Endothelial cell of umbilical vein (primary cell): Measurements from ENCODE around the gene TMEM151A.

Experiments used
- EZH2 ChIP-seq: IDR thresholded peaks from 2 replicates; pipeline ENCODE4 v1.6.1; 2012; ENCODE audit warnings: borderline replicate concordance, low read depth, mild to moderate bottlenecking, moderate library complexity, low read length, inconsistent platforms; ENCODE audit not compliant: severe bottlenecking
- FOS ChIP-seq: IDR thresholded peaks from 2 replicates; pipeline ENCODE4 v1.6.1; 2011; ENCODE audit warnings: mild to moderate bottlenecking, low read length, moderate library complexity, borderline replicate concordance; ENCODE audit not compliant: insufficient read depth
- POLR2A ChIP-seq: IDR thresholded peaks from 2 replicates; pipeline ENCODE4 v1.6.1; 2012; ENCODE audit warnings: low read depth, mild to moderate bottlenecking, control low read depth, low read length
- POLR2AphosphoS5 ChIP-seq: IDR thresholded peaks from 2 replicates; pipeline ENCODE4 v1.6.1; 2012; ENCODE audit warnings: low read depth, mild to moderate bottlenecking, control low read depth, low read length, moderate library complexity; ENCODE audit not compliant: insufficient read depth
- TF ChIP-seq, protein P1 (sequence below), 2 donors: IDR thresholded peaks; 1 replicate in 1 of 2; 2 replicates in 1 of 2; pipeline ENCODE4 v1.5.1; 2011; ENCODE audit warnings: low read length in 2 of 2, mild to moderate bottlenecking in 2 of 2, moderate library complexity in 2 of 2, control low read depth in 1 of 2, inconsistent platforms in 1 of 2, low read depth in 1 of 2; ENCODE audit not compliant: insufficient read depth in 1 of 2; ENCODE audit errors: extremely low read depth in 1 of 2
- TF ChIP-seq, protein P2 (sequence below): IDR thresholded peaks from 2 replicates; pipeline ENCODE4 v1.6.1; 2011; ENCODE audit not compliant: insufficient read depth, insufficient read length

DNA sequence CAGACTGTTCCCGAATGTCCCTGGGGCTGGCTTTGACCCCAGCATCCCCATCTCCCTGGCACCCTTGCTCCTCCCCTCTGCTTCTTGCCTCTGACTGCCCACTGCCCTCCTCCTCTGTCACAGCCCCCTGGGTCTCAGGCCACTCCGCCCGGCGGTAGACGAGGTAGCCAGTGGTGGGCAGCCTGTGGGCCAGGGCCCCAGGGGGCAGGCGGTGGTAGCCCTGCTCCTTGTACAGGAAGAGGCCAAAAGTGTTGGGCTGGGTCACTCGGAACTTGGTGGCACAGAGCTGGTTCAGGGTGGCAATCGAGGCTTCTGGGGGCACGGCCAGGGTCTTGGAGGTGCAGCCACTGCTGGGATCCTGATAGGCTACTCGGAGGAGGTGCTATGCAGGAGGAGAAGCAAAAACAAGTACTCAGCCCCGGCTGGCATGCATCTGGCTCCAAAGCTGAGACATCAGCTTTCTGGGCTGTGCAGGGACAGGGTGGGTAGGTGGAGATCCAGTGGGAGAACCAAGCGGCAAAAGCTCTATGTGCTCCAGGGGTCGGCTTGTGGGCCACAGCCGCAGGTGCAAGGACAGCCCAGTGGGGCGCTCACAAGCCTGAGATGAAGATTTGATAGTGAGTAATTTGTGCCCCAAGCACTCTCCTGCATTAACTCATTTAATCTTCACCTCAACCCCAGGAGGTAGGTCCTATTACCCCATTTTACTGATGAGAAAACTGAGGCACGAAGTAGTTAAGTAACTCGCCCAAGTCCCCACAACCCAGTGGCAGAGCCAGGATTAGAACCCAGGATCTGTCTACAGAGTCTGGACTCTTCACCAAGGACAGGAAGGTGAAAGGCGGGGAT is 40.9 kb downstream of the TMEM151A start:
- TF ChIP-seq POLR2A: no peak
- TF ChIP-seq, protein P1, sequence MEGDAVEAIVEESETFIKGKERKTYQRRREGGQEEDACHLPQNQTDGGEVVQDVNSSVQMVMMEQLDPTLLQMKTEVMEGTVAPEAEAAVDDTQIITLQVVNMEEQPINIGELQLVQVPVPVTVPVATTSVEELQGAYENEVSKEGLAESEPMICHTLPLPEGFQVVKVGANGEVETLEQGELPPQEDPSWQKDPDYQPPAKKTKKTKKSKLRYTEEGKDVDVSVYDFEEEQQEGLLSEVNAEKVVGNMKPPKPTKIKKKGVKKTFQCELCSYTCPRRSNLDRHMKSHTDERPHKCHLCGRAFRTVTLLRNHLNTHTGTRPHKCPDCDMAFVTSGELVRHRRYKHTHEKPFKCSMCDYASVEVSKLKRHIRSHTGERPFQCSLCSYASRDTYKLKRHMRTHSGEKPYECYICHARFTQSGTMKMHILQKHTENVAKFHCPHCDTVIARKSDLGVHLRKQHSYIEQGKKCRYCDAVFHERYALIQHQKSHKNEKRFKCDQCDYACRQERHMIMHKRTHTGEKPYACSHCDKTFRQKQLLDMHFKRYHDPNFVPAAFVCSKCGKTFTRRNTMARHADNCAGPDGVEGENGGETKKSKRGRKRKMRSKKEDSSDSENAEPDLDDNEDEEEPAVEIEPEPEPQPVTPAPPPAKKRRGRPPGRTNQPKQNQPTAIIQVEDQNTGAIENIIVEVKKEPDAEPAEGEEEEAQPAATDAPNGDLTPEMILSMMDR (IDR thresholded peaks at IDR 0.05; ENCODE audit: extremely low read depth in 1 of 2, insufficient read depth in 1 of 2, low read depth in 1 of 2, low read length in 2 of 2): no peak
- no peak for TF ChIP-seq EZH2
- TF ChIP-seq, protein P2, sequence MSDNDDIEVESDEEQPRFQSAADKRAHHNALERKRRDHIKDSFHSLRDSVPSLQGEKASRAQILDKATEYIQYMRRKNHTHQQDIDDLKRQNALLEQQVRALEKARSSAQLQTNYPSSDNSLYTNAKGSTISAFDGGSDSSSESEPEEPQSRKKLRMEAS: no peak
- TF ChIP-seq POLR2AphosphoS5: no peak
- no peak for TF ChIP-seq FOS
